CD4-positive, alpha-beta T cell treated with Interleukin-15 for 4 hours (primary cell): ENCODE measurements around the gene HIGD1A.

Experiments
- DNase-seq: peaks from one replicate; pipeline ENCODE4 v3.0.0-alpha.2; 2020; ENCODE audit warnings: low spot score

The HIGD1A gene

DNA sequence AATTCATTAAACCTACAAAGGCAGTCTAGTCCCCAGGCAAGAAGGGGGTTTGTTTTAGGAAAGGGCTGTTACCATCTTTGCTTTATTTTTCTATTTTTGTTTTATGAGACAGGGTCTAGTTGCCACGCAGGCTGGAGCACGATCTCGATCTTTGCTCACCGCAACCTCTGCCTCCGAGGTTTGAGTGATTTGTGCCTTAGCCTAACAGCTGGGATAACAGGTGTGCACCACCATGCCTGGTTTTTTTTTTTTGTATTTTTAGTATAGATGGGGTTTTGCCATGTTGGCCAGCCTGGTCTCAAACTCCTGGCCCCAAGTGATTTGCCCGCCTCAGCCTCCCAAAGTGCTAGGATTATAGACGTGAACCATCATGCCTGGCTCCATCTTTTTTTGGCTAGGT, 4.9 kb downstream of the HIGD1A start:
- no peak for DNase-seq

DNA sequence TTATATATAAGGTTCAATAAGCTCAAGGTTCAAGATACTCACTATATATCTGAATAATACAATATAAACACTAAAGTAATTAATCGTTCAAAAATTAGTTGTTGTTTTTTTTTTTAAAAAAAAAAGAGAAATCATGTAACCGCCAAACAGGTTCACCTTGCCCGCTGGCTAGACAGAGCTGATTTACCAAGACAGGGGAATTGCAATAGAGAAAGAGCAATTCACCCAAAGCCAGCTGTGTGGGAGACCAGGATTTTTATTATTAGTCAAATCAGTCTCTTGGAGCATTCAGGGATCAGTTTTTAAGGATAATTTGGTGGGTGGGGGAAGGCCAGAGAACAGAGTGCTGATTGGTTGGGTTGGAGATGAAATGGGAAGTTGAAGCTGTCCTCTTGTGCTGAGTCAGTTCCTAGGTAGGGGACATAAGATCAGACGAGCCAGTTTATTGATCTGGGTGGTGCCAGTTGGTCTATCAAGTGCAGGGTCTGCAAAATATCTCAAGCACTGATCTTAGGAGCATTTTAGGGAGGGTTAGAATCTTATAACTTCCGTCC, 7.9 kb downstream of the HIGD1A start:
- no peak for DNase-seq

DNA sequence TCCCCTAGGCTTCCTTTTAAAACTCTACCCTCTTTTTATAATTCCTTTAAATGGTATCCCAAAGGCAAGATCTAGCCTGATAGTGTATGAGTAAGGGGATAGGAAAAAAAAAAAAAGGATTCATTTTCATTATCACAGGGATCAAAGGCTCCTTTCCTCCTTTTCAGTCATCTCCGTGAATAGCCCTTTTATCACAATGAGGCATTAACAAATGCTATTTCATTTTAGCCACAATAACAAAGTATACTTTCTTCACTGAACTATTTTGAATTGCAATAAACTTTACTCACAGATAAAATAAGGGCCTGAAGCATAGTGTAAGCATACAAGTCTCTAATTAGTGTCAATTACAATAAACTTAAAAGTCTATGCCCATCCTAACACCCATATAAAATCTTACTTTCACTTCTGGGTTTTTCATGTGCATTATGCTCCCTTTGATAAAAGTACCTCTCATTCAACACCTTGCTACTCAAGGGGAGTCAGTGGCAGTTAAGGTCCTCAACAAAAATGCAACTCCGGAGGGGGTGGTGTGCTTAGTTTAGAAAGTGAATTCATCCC, 8.6 kb downstream of the HIGD1A start:
- DNase-seq = no peak

DNA sequence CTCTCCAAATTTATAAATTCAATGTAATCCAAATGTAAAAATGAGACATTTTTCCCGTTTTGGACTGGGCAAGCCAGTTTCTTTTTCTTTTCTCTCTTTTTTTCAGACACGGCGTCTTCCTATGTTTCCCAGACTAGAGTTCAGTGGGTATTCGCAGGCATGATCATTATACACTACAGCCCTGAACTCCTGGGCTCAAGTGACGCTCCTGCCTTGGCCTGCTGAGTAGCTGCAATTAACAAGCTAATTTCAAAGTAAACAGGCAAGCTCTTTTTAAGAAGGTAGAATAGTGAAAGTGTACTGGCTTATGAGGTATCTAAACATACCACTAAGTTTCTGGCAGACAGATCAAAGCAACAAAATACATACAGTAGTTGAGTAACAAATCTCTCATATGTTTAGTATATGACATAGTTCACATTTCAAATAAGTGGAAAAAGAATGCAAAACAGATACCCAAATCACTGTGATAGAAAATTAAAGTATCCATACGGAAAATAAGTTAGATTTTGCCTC, 13.5 kb downstream of the HIGD1A start:
- DNase-seq = no peak

DNA sequence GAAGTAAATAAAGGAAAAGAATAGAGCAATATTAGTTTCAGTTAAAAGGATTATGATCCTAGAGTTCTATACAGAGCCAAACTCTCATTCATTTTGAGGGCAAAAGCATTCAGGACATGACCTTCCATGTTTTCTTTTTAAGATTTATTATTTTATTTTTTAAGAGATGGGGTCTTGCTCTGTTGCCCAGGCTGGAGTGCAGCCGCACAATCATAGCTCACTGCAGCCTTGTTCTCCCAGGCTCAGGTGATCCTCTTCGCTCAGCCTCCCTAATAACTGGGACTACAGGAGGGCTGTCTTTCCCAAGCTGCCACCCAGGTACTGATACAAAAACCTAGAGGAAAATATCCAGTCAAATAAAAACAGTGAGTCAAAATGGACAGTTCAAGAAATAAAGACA, 17.7 kb downstream of the HIGD1A start:
- no peak for DNase-seq

DNA sequence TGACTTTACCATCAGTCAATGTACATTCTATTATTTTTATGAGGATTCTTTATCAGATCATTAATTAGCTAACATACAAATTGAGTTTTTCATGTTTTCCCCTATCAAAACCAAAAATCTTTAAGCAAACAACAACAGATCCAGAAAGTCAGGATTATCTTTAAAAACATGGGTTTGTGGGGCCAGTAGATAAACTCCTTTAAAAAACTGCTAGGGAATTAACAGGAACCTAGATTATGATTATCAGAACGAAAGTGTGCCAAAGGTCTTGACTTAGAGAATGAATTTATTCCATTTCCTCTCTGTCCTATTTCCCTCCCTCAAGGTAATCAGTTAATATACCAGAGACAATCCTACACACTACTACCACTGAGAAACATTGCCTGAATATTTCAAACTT, 18.1 kb downstream of the HIGD1A start:
- DNase-seq = no peak

DNA sequence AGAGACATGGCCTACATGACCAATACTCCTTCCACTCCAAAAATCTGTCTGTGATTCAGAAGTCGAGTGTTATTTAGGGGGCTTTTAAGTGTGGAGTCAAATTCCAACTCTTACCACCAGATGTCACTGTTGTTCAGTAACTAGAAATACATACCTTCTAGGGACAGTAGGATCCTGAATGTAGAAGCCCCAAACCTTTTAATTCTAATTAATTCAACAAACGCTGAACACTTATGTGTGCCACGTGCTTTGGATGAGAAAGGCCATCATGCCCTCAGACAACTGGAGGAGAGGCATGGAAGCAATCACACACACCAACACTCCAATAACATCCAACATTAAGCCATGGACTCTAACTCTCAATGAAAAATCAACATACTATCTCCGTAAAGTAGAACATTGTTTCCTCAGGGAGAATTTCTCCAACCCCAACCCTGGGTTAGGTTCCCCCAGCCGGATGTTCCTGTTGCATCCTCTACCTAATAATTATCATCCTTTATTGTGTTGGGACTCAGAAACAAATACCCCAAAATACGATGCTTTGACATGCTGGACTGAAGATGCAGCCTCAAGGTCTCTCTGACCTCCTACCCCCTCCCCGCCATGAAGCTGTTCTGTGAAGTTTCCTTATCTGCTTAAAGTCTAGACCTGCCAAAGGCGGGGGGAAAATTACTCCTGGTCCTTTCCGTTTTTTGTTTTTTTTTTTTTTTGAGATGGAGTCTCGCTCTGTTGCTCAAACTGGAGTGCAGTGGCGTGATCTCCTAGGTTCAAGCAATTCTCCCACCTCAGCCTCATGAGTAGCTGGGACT, 23.2 kb downstream of the HIGD1A start:
- peak; percentile 75 for DNase-seq

DNA sequence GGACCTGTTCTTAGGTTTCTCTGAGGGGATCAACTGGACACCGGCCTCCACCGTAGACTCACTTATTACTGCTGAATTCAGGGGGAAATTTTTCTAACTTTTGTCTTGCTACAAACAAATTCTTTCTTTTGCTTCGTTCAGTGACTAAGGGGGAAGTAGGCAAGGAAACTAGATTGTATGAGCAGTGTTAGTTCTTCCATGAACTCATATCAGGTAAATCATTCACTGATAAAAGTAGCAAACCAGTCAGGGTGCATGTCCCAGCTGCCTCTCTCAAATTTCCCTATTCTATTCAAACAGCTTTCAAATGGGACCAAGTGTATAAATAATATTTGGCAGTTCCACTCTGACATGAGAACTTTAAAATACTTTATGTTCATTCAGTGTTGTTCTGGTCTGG, 23.9 kb downstream of the HIGD1A start:
- no peak for DNase-seq

DNA sequence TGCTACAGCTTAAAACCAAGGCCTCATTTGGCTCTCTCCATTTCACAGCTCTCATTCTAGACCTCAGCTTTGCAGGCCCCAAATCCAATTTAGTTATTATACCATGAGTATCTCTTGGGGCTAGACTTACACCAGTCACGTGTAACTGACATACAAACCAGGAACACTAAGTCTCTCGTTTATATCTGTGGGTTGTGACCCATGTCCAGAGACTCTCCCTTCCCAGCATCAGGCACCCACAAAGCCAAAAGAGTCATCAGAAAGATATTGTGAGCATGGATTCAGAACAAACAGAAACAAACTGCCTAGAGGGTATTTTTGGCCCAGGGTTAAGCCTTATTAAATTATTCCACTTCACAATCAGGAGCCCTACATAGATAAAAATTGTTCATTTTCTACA, 25.6 kb downstream of the HIGD1A start:
- no peak for DNase-seq

DNA sequence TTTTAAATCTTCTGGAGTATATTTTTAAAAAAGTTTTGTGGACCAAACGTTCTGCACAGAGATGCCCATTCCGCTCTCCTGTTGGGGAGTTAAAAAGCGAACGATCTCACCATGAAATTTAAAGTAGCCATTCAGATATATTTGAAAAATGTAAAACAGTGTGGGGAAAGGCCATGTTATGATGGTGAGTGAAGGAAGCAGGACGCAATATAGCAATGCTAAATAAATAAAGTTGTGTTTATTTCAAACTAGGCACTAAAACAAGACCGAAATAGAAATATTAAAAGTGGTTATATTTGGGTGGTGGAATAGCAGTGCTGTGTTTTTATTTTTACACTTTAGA, 30.9 kb downstream of the HIGD1A start:
- no peak for DNase-seq

DNA sequence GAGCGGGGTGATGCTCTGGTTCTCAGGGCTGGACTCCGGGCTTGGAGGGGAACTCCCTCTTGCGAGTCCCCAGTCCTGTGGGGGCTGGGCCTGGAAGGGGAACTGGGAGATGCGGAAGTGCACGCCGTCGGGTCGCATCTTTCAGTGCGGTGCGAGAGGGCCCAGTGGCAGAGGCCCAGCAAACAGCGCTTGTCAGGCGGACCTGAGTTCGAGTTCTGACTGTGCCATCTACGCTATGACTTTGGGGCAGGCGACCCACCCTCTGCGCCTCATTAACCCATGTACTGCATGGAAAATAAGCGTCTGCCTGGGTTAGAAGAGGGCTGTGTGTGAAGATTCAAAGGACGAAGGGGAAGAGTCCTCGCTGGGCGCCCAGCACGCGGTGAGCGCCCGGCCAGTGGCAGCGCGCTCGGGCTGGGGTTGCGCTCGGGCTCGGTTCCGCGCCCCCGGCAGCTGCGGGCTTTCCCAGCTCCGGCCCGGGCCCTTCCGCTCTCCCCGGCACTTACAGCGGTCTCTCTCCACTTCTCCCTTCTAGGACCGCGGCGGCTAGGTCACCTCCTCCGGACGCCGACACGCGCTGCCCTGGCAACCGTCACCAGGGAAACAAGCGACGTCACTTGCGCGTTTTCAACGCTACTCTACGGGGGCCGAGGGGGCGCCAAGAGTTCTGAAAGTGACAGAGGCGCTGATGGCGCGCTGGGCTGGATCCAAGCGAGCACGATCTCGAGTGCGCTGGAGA, 31.5 kb downstream of the HIGD1A start, which contains the start of gene CCDC13:
TSS of gene CCDC13 (minus strand) at position 584 of the 739 bp plus-strand sequence. CDS start 14,908 bp downstream, outside the sequence.
- peak; percentile 87 for DNase-seq

DNA sequence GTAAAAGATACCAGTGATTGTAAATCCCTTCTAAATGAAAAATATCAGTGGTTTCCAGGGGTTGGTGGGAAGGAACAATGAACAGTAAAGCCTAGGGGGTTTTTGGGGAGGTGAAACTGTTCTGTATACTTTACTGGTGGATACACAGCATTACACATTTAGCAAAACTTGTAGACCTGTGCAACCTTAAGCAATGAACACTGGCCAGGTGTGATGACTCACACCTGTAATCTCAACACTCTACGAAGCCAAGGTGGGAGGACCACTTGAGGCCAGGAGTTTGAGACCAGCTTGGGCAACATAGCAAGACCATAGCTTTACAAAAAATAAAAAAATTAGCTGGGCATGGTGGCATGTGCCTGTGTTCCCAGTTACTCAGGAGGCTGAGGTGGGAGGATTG, 33.0 kb downstream of the HIGD1A start:
- no peak for DNase-seq

DNA sequence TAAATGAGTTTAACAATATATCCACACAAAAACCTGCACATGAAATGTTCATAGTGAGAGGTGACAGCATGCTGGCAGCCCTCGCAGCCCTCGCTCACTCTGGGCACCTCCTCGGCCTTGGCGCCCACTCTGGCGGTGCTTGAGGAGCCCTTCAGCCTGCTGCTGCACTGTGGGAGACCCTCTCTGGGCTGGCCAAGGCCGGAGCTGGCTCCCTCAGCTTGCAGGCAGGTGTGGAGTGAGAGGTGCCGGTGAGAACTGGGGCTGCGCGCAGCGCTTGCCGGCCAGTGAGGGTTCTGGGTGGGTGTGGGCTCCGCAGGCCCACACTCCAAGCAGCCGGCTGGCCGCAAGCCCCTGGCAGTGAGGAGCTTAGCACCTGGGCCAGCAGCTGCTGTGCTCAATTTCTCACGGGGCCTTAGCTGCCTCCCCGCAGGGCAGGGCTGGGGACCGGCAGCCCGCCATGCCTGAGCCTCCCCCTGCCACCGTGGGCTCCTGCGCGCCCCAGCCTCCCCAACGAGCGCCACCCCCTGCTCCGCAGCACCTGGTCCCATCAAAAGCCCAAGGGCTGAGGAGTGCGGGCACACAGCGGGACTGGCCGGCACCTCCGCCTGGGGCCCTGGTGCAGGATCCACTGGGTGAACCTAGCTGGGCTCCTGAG, 34.7 kb downstream of the HIGD1A start:
- no peak for DNase-seq

DNA sequence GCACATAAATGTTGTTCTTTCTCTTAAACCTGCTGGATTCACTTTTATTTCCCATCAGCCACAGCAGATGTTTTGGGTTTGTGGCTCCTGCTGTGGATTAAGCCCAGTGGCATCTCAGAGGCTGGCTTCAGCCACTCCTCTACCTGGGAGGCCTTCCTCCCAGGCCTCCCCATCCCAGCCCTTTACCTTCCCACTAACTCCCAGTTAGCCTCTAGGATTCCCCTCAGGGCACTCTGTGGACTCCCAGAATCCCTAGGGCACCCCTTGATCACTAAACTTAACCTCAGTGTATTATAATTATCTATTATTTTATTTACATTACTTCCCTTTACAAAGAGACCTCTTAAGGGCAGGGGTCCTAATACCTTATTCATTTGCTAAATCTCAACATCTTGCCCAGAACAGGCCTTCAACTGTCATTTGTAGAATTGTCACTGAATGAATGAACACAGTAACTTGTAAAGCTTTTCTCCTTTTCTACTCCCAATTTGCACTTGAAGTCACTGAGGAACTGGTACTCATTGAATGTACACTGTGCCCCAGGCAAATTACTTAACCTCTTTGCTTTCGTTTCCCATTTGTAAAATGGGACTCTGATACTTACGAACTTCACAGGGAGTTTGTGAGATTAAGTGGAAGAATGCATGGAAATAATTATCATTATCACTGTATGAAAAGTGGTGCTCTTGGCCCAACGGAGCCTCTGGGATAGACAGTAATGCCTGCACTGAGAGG, 39.6 kb downstream of the HIGD1A start:
- no peak for DNase-seq

DNA sequence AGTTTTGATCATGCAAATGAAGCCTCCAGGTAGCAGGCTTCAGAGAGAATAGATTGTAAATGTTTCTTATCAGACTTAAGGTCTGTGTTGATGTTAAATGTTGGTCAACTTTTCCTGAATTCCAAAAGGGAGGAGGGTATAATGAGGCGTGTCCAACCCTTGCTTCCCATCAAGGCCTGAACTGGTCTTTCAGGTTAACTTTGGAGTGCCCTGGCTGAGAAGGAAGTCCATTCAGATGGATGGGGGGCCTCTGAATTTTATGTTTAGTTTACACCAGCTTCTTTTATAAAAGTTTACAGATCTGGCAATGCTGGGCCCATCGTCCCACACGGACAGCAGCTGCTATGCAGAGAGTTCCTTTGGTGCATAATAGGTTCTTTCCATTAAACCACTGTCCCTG, 40.2 kb downstream of the HIGD1A start:
- DNase-seq = no peak

DNA sequence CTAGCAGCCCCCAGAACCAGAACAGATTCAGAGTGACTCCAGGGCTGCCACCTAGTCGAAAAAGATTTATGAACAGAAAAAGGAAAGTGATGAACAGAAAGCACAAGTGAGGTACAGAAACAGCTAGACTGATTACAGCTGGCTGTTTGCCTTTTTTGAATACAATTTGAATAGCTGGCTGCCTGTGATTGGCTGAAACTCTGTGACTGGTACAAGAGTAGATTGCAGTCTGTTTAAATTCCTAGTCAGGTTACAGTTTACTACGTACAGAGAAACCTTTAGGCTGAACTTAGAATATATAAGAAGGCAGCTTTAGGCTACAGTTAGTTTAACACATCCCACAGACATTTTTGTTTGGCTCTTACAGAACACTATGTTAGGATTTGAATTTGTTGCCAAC, 41.3 kb downstream of the HIGD1A start:
- no peak for DNase-seq

DNA sequence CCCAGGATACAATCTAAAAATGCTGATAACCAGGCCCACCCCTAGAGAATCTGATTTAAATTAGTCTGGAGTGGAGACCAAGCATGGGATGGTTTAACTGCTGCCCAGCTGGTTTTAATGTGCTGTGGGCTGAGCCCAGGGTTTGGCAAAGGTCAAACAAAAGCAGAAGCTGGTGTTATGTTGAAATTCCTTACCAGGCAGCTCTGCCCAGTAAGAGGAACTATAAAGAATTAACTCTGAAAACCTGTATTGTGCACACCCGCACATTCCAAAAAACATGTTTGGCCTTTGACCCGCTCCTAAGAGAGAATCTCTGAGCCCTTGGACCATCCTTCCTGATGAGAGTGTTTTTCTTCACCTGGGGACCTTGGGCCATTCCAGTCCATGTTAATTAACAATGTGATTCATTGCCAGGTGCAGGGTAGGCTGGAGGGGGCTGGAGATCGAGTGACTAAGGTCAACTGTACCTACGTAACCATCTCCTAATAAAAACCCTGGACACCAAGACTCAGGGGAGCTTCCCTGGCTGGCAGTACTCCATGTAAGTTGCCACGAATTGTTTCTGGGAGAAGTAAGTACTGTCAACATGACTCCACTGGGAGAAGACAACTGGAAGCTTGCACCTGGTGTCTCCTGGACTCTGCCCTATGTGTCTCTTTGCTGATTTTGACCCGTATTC, 42.1 kb downstream of the HIGD1A start:
- DNase-seq = no peak

DNA sequence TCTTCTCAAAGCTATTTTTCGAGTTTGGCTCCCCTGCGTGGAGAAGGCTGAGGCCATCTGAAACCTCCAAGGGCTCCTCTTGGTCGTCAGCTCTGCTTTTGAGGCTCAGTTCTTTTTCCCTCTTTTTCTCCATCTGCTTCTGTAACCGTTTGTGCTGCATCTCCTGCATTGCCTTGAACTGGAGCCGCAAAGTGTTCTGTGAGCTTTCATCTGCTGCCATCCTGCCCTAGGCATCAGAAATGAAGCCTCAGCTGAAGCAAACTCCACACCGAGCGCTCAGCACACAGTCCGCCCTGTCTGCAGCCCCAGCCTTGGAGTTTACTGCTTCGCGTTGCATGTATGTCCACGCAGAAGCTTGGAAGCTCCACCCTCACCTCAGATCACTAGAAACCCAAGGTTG, 46.2 kb downstream of the HIGD1A start:
- no peak for DNase-seq

DNA sequence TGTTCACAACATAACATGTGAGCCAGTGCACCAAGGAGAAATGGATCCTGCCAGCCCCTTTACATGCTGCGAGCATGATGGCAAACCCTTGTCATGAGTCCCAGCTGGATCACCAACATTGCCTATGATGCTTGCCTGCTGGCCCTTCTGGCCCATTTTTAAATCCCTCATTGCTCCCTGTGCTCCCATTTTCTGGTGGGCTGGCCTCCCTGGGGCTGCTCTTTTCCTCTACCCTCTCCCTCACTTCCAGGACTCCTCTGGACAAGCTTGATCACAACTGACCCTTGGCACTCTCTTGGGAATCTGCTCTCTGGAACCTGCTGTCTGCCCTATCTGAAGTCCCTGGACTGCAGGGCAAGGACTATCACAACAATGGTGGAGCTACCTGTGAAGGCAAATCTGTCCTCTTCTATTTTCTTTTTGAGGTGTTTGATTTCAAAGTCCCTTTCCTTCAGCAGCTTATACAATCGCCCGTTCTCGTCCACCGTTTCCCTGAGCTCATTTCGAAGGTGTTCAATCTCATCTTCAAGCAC, 47.5 kb downstream of the HIGD1A start:
- no peak for DNase-seq

DNA sequence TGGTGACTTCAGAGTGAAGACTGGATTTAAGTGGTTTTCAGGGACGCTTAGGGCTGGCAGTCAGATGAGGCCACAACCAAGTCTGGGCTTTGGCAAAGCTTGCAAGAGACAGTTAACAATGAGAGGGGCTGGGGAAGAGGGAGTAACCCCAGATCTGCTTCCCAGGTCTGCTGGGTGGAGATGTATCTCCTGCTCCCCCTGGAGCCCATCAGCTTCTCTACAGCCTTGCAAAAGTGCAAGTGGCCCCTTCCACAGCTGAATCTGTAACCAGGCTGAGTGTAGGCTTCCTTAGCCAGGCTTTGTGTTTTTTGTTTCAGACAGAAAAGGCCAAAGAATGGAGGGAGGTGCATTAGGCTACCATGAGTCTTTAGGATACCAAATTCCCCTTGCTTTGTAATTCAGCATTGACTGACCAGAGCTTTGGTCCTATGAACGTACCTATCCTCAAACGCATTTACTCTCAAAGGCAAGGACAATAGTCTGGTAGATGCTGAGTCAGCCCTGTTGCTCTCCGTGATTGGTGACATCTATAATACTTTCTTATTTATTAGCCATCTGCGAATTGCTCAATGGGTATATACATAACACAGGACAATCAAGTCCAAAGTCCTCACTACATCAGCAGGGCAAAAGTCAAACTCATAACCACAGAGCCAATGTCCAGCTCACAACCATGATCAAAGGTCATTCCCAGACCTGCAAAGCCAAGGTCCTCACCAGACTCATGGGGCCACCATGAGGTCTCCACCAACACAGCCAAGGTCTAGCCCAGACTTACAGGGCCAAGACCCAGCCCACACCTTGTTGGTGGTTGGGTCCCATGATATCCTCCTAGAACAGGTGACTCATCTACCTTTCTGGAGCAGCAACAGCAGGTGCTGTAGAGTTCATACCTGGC, 48.4 kb downstream of the HIGD1A start:
- DNase-seq = no peak
